ENCODE data around the gene LRMDA. TPM values are rescaled to one million over a fixed set of nuclear protein-coding genes. Genes with fewer than 3 reads are reported as not detected.

LRMDA gene
- total and polyA plus RNA-seq, 2 donors from 2014 or later = 23.2 to 48.6 TPM

GRCh38 chr10:75736151-75736640 lies 304.8 kb downstream of the LRMDA start:
- no peak overlapping the region for H3K9ac ChIP-seq (ENCODE audit: low read length in 3 of 3)
- no peak overlapping the region for H3K27ac ChIP-seq (ENCODE audit: low read depth in 2 of 2, low read length in 2 of 2)
- no peaks in the 10 kb centered on the region for H3K27me3 ChIP-seq (ENCODE audit: control insufficient read depth, insufficient read depth, low read length)
- no peak overlapping the region for H3K4me3 ChIP-seq (ENCODE audit: low read length in 3 of 3)
- no peaks in the 10 kb centered on the region for H3K4me1 ChIP-seq (ENCODE audit: control insufficient read depth in 2 of 3, insufficient read depth in 2 of 3, low read depth in 1 of 3, low read length in 3 of 3)
- FAIRE-seq (no peak), DNase-seq (no peak)
- intact Hi-C loops (cut with DNase I) = no loop called here
- H3K36me3 ChIP-seq (ENCODE audit: control insufficient read depth in 2 of 3, insufficient read depth in 3 of 3, low read length in 3 of 3) = no peaks in the 10 kb centered on the region
- no peak for TF ChIP-seq CTCF (IDR thresholded peaks at IDR 0.05; ENCODE audit: borderline replicate concordance, extremely low read depth, insufficient read depth)
- H3K9me3 ChIP-seq (ENCODE audit: control insufficient read depth in 2 of 3, insufficient read depth in 1 of 3, low read length in 3 of 3) = peaks cover 0 to 3% (median 0%) of the 10 kb centered on the region in 3 donors

- H3K36me3 ChIP-seq (ENCODE audit: control insufficient read depth in 2 of 3, insufficient read depth in 3 of 3, low read length in 3 of 3) = no peaks in the 10 kb centered on the region
- intact Hi-C loops (cut with DNase I) = no loop called here
- H3K4me1 ChIP-seq (ENCODE audit: control insufficient read depth in 2 of 3, insufficient read depth in 2 of 3, low read depth in 1 of 3, low read length in 3 of 3) = no peaks in the 10 kb centered on the region
- FAIRE-seq = no peak
- no peak for TF ChIP-seq CTCF (IDR thresholded peaks at IDR 0.05; ENCODE audit: borderline replicate concordance, extremely low read depth, insufficient read depth)
- H3K27me3 ChIP-seq (ENCODE audit: control insufficient read depth, insufficient read depth, low read length) = no peaks in the 10 kb centered on the region
- H3K27ac ChIP-seq (ENCODE audit: low read depth in 2 of 2, low read length in 2 of 2) = no peak overlapping the region
- no peak for DNase-seq
- H3K9me3 ChIP-seq (ENCODE audit: control insufficient read depth in 2 of 3, insufficient read depth in 1 of 3, low read length in 3 of 3) = peaks cover 0 to 5% (median 0%) of the 10 kb centered on the region in 3 donors
- no peak overlapping the region for H3K9ac ChIP-seq (ENCODE audit: low read length in 3 of 3)
- no peak overlapping the region for H3K4me3 ChIP-seq (ENCODE audit: low read length in 3 of 3)
These were observed 305.6 kb downstream of the LRMDA start for GRCh38 chr10:75736889-75737579.

- no peak for TF ChIP-seq CTCF (IDR thresholded peaks at IDR 0.05; ENCODE audit: borderline replicate concordance, extremely low read depth, insufficient read depth)
- Histone ChIP-seq H3K36me3 (ENCODE audit: control insufficient read depth in 2 of 3, insufficient read depth in 3 of 3, low read length in 3 of 3) (no peaks in the 10 kb centered on the region), H3K9ac (ENCODE audit: low read length in 3 of 3) (no peak overlapping the region), H3K27ac (ENCODE audit: low read depth in 2 of 2, low read length in 2 of 2) (no peak overlapping the region), H3K4me1 (ENCODE audit: control insufficient read depth in 2 of 3, insufficient read depth in 2 of 3, low read depth in 1 of 3, low read length in 3 of 3) (no peaks in the 10 kb centered on the region), H3K27me3 (ENCODE audit: control insufficient read depth, insufficient read depth, low read length) (no peaks in the 10 kb centered on the region), H3K9me3 (ENCODE audit: control insufficient read depth in 2 of 3, insufficient read depth in 1 of 3, low read length in 3 of 3) (peaks cover 0 to 5% (median 0%) of the 10 kb centered on the region in 3 donors), H3K4me3 (ENCODE audit: low read length in 3 of 3) (no peak overlapping the region)
- FAIRE-seq = no peak
- intact Hi-C loops (cut with DNase I) = no loop called here
- no peak for DNase-seq
These were observed 306.1 kb downstream of the LRMDA start for GRCh38 chr10:75737580-75737949.
